SKM-1 treated with dmso at 0.1 percent for 144 hours (cell line): Measurements from ENCODE around the gene SLC12A4.
"Not testable (repeated sequence)": the region's sequence is repeated elsewhere in the genome, so short reads cannot be mapped to it uniquely, and the experiment has no call there.

Source experiments
- DNase-seq: peaks from one replicate; lab custom pipeline; 2025; ENCODE audit not compliant: unreplicated experiment; lab: John Stamatoyannopoulos, UW

Gene SLC12A4

GRCh38 chr16:67988675-67989074 lies 20.2 kb upstream of the SLC12A4 start:
- DNase-seq = no peak

- no peak for DNase-seq
Observed at GRCh38 chr16:67987460-67988160, 19.2 kb upstream of the SLC12A4 start.

- DNase-seq = no peak
Observed at GRCh38 chr16:67986949-67987348, 18.5 kb upstream of the SLC12A4 start.

GRCh38 chr16:67982011-67982696 lies 13.7 kb upstream of the SLC12A4 start:
- DNase-seq = no peak

- DNase-seq = no peak
Observed at GRCh38 chr16:67979955-67980678, 11.7 kb upstream of the SLC12A4 start, which contains the start of gene DPEP3. Gene DPEP3 (minus strand): TSS chr16:67980499. CDS start chr16:67980380, 119 bp downstream.

GRCh38 chr16:67977469-67978227 lies 9.2 kb upstream of the SLC12A4 start:
- DNase-seq = no peak

- no peak for DNase-seq
Observed at GRCh38 chr16:67977005-67977404, 8.6 kb upstream of the SLC12A4 start.

GRCh38 chr16:67976205-67976604 lies 7.8 kb upstream of the SLC12A4 start:
- no peak for DNase-seq

GRCh38 chr16:67975321-67976105 lies 7.1 kb upstream of the SLC12A4 start:
- no peak for DNase-seq

GRCh38 chr16:67972285-67972684 lies 3.8 kb upstream of the SLC12A4 start:
- DNase-seq = not testable (repeated sequence)

- no peak for DNase-seq
Observed at GRCh38 chr16:67971111-67971510, 2.7 kb upstream of the SLC12A4 start.

GRCh38 chr16:67969254-67970039 lies 1.0 kb upstream of the SLC12A4 start:
- no peak for DNase-seq

- DNase-seq = no peak
Observed at GRCh38 chr16:67967958-67968399, 458 bp downstream of the SLC12A4 start.

GRCh38 chr16:67967183-67967957 lies 1.1 kb downstream of the SLC12A4 start:
- DNase-seq = no peak

- DNase-seq = peak; percentile 13
Observed at GRCh38 chr16:67966549-67967182, 1.8 kb downstream of the SLC12A4 start.

- no peak for DNase-seq
Observed at GRCh38 chr16:67965668-67966548, 2.5 kb downstream of the SLC12A4 start.

- no peak for DNase-seq
Observed at GRCh38 chr16:67964477-67965131, 3.8 kb downstream of the SLC12A4 start.
